Measurements from ENCODE around the gene CCDC57. TPM values are rescaled to one million over a fixed set of nuclear protein-coding genes. Genes with fewer than 3 reads are reported as not detected.

The CCDC57 gene
- total and polyA plus RNA-seq, 8 donors, result 43.9 to 166 (median 75.4) TPM

DNA sequence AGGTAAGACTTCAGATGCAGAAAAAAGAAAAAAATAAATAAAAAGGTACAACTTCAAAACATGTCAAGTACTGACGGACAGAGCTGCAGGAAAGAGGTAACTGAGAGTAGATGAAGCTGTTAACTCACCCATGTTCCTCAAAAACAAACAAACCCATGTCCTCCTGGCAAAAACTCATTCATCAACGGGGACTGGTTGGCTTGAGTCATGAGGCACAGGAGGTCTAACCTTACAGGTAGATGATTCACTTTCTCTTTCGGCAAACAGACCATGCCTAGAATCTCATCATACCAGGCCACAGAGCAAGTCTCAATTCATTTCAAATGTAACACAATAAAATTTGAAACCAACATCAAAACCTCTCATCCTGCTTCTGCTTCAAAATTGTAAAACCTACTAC lies 102.3 kb downstream of the CCDC57 start:
- no peak for TF ChIP-seq EP300 (IDR thresholded peaks at IDR 0.05)
- peak in 1 of 3 donors; percentile 53 for TF ChIP-seq POLR2AphosphoS5 (IDR thresholded peaks at IDR 0.05)
- WGBS, 5 donors, result 31 to 56% (median 37%) methylated on average over 3 of the region's 3 CpGs
- Histone ChIP-seq H3K27me3 (no peaks in the 10 kb centered on the region), H3K27ac (peak overlapping the region in 2 of 5 donors; percentile 15 to 48), H3K36me3 (peaks cover 2 to 34% (median 28%) of the 10 kb centered on the region in 4 donors), H3K4me1 (peaks cover 26 to 32% (median 29%) of the 10 kb centered on the region in 4 donors), H3K9me3 (no peaks in the 10 kb centered on the region), H3K4me3 (no peak overlapping the region)
- intact Hi-C loops (cut with DNase I; ENCODE audit: low total_unique reads), result no loop called here
- peak in 1 of 2 donors; percentile 69 for DNase-seq

GRCh38 chr17:82108961-82109475 lies 103.6 kb downstream of the CCDC57 start:
- Histone ChIP-seq H3K36me3 (peaks cover 2 to 29% (median 22%) of the 10 kb centered on the region in 4 donors), H3K4me3 (no peak overlapping the region), H3K27me3 (no peaks in the 10 kb centered on the region), H3K4me1 (peaks cover 39 to 45% (median 42%) of the 10 kb centered on the region in 4 donors), H3K9me3 (no peaks in the 10 kb centered on the region), H3K27ac (no peak overlapping the region)
- no peak for DNase-seq
- intact Hi-C loops (cut with DNase I; ENCODE audit: low total_unique reads), result no loop called here
- WGBS, 5 donors, result 92 to 95% (median 95%) methylated on average over 14 of the region's 14 CpGs
- TF ChIP-seq EP300 (IDR thresholded peaks at IDR 0.05), result no peak
- TF ChIP-seq POLR2AphosphoS5 (IDR thresholded peaks at IDR 0.05), result no peak
- no peak for TF ChIP-seq POLR2A (IDR thresholded peaks at IDR 0.05)
- no peak for TF ChIP-seq CTCF (IDR thresholded peaks at IDR 0.05)

- intact Hi-C loops (cut with DNase I; ENCODE audit: low total_unique reads), result no loop called here
- peaks cover 44 to 50% (median 47%) of the 10 kb centered on the region in 4 donors for H3K4me1 ChIP-seq
- no peaks in the 10 kb centered on the region for H3K27me3 ChIP-seq
- 65 to 83% (median 76%) methylated on average over 19 of the region's 19 CpGs for WGBS, 5 donors
- TF ChIP-seq CTCF (IDR thresholded peaks at IDR 0.05) (no peak), POLR2A (IDR thresholded peaks at IDR 0.05) (no peak), EP300 (IDR thresholded peaks at IDR 0.05) (no peak), POLR2AphosphoS5 (IDR thresholded peaks at IDR 0.05) (no peak)
- H3K27ac ChIP-seq, result peak overlapping the region in 1 of 5 donors; percentile 91
- peaks cover 0 to 24% (median 18%) of the 10 kb centered on the region in 4 donors for H3K36me3 ChIP-seq
- DNase-seq, result no peak
- no peaks in the 10 kb centered on the region for H3K9me3 ChIP-seq
- no peak overlapping the region for H3K4me3 ChIP-seq
Observed at GRCh38 chr17:82108496-82108945, 104.1 kb downstream of the CCDC57 start.

DNA sequence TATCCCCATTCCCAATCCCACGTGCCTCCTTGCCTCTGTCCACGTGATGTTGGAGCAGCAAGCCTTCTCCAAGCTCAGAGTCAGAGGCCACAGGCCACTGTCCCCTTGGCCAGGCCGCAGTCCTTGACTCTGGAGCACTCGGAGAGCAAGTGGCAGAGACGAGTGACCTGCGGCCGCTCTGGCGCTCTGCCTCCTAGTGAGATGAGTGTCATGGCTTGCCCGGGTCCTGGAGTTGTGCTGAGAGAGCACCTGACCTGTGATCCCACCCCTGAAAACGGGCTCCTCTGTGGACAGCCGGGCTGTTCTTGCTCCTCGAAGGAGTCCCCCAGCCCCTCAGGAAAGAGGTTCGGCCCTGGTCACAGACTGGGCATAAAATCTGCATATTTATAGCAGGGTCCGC lies 104.6 kb downstream of the CCDC57 start:
- no peaks in the 10 kb centered on the region for H3K27me3 ChIP-seq
- H3K9me3 ChIP-seq, result no peaks in the 10 kb centered on the region
- peak overlapping the region in 3 of 5 donors; percentile 91 to 98 (median 97) for H3K27ac ChIP-seq
- H3K4me3 ChIP-seq, result no peak overlapping the region
- WGBS, 5 donors, result 63 to 82% (median 76%) methylated on average over 10 to 14 of the region's 14 CpGs
- peaks cover 47 to 55% (median 52%) of the 10 kb centered on the region in 4 donors for H3K4me1 ChIP-seq
- intact Hi-C loops (cut with DNase I; ENCODE audit: low total_unique reads), result no loop called here
- no peak for TF ChIP-seq POLR2AphosphoS5 (IDR thresholded peaks at IDR 0.05)
- no peak for TF ChIP-seq POLR2A (IDR thresholded peaks at IDR 0.05)
- TF ChIP-seq CTCF (IDR thresholded peaks at IDR 0.05), result no peak
- TF ChIP-seq EP300 (IDR thresholded peaks at IDR 0.05), result no peak
- H3K36me3 ChIP-seq, result peaks cover 0 to 19% (median 13%) of the 10 kb centered on the region in 4 donors
- no peak for DNase-seq

GRCh38 chr17:82107341-82107860 lies 105.2 kb downstream of the CCDC57 start:
- no peak for DNase-seq
- intact Hi-C loops (cut with DNase I; ENCODE audit: low total_unique reads), result no loop called here
- Histone ChIP-seq H3K27ac (peak overlapping the region; percentile 86 to 98 (median 91)), H3K27me3 (no peaks in the 10 kb centered on the region), H3K4me1 (peaks cover 47 to 61% (median 57%) of the 10 kb centered on the region in 4 donors), H3K9me3 (no peaks in the 10 kb centered on the region), H3K36me3 (peaks cover 0 to 13% (median 7%) of the 10 kb centered on the region in 4 donors), H3K4me3 (peak overlapping the region in 1 of 4 donors; percentile 32)
- 63 to 84% (median 67%) methylated on average over 9 to 24 of the region's 24 CpGs for WGBS, 5 donors
- TF ChIP-seq CTCF (IDR thresholded peaks at IDR 0.05), result peak in 2 of 7 experiments; percentile 14 to 17
- no peak for TF ChIP-seq EP300 (IDR thresholded peaks at IDR 0.05)

Measured in stomach (tissue), 9 donors.